Activated CD4-positive, alpha-beta T cell treated with anti-CD3 and anti-CD28 coated beads for 36 hours (primary cell): Measurements from ENCODE around the gene DENND5A. TPM values are rescaled to one million over a fixed set of nuclear protein-coding genes. Genes with fewer than 3 reads are reported as not detected.

ENCODE experiments used
- ATAC-seq: fragments of 200-7000 bp; cut with Tn5 transposase; one replicate; pipeline ENCODE4 v1.10.0; 2021; ENCODE audit warnings: mild to moderate bottlenecking, moderate library complexity
- CTCF ChIA-PET: fragments of 350-600 bp; sonication (Branson Sonifier 250); formaldehyde crosslinking; loops from one replicate; lab custom pipeline; 2021; ENCODE audit warnings: antibody characterized with exemption; lab: Charles Lee
- POLR2A ChIA-PET: fragments of 350-600 bp; sonication (Branson Sonifier 250); formaldehyde crosslinking; loops from one replicate; lab custom pipeline; 2021; ENCODE audit warnings: antibody characterized with exemption, inconsistent platforms; lab: Charles Lee
- DNase-seq: peaks from one replicate; pipeline ENCODE4 v3.0.0-alpha.2; 2020
- H3K27ac Mint-ChIP-seq: one replicate; pipeline ENCODE4 v1.8.0; 2021; ENCODE audit warnings: mixed read lengths
- H3K27me3 Mint-ChIP-seq: one replicate; pipeline ENCODE4 v1.8.0; 2021; ENCODE audit warnings: mixed read lengths
- H3K36me3 Mint-ChIP-seq: one replicate; pipeline ENCODE4 v1.8.0; 2021; ENCODE audit warnings: low read depth, mixed read lengths
- H3K4me1 Mint-ChIP-seq: one replicate; pipeline ENCODE4 v1.8.0; 2021; ENCODE audit warnings: mixed read lengths
- H3K4me3 Mint-ChIP-seq: one replicate; pipeline ENCODE4 v1.8.0; 2021; ENCODE audit warnings: mild to moderate bottlenecking, moderate library complexity, mixed read lengths
- H3K9me3 Mint-ChIP-seq: one replicate; pipeline ENCODE4 v1.8.0; 2021; ENCODE audit warnings: low read depth, mixed read lengths
- intact Hi-C, 2 experiments: fragments of 100-400 bp; cut with DNase I in 1 of 2; cut with micrococcal nuclease in 1 of 2; formaldehyde crosslinking; loops; one replicate each; pipeline versions ENCODE4 v1.14.2 to v1.15.1; 2022 to 2024; cut with DNase I, micrococcal nuclease
- microRNA-seq: library from miRNA; unstranded; fragments of <30 nt; microRNA quantifications from one replicate; pipeline ENCODE4 v1.2.0, GENCODE V29; 2021; ENCODE audit warnings: borderline replicate concordance
- total RNA-seq, 2 experiments: library from RNA; stranded (reverse); gene quantifications; one replicate each; pipeline ENCODE4 v1.2.3, GENCODE V29; 2021

DENND5A gene
- total RNA-seq, 2 experiments from 2014 or later: 43.6 to 62.6 TPM

- Mint-ChIP-seq H3K27ac (no peak overlapping the region), H3K27me3 (peaks cover 47% of the 10 kb centered on the region), H3K36me3 (no peaks in the 10 kb centered on the region), H3K4me1 (no peaks in the 10 kb centered on the region), H3K9me3 (no peaks in the 10 kb centered on the region), H3K4me3 (no peak overlapping the region)
- DNase-seq: no peak
- POLR2A ChIA-PET: interaction anchor here (0.6 kb wide), 1 partner anchor 16 kb away, joined by 3 read pairs; no protein-coding TSS in a partner anchor
- CTCF ChIA-PET: interaction anchor here (0.8 to 0.9 kb wide), 2 partner anchors 10 to 48 kb away, joined by 4 read pairs; no protein-coding TSS in a partner anchor
- intact Hi-C loops: no loop called here
- no peak for ATAC-seq
Measured at GRCh38 chr11:9089636-9090035, 175.5 kb downstream of the DENND5A start.

- intact Hi-C loops: no loop called here
- H3K36me3 Mint-ChIP-seq: no peaks in the 10 kb centered on the region
- H3K9me3 Mint-ChIP-seq: no peaks in the 10 kb centered on the region
- POLR2A ChIA-PET: interaction anchor here (0.6 kb wide), 1 partner anchor 15 kb away, joined by 3 read pairs; no protein-coding TSS in a partner anchor
- no peak for DNase-seq
- no peak overlapping the region for H3K4me3 Mint-ChIP-seq
- peaks cover 45% of the 10 kb centered on the region for H3K27me3 Mint-ChIP-seq
- CTCF ChIA-PET: interaction anchor here (0.8 to 1.1 kb wide), 4 partner anchors 9 to 49 kb away, joined by 3 to 4 read pairs (median 4); no protein-coding TSS in a partner anchor
- no peaks in the 10 kb centered on the region for H3K4me1 Mint-ChIP-seq
- no peak overlapping the region for H3K27ac Mint-ChIP-seq
- no peak for ATAC-seq
Measured at GRCh38 chr11:9089061-9089460, 176.1 kb downstream of the DENND5A start.

Small RNA genes lying within 50 kb of the gene (microRNA-seq; reads per million reads assigned to microRNA genes)
- gene MIR5691: not detected

Other genes starting within 250 kb of the DENND5A start
- not detected for gene SCUBE2, start 173.8 kb downstream of the DENND5A start, total RNA-seq
- gene TMEM41B, start 49.2 kb upstream of the DENND5A start, total RNA-seq: 10 to 100 TPM; 20.2 to 29.3 TPM
- 100 to 1,000 TPM; 155 to 181 TPM for gene IPO7, start 119.3 kb upstream of the DENND5A start, total RNA-seq
- 10 to 100 TPM; 32.6 to 34.9 TPM for gene ZNF143, start 195.7 kb upstream of the DENND5A start, total RNA-seq